NCI-H524 treated with DMSO at 0.1 percent for 48 hours (cell line): ENCODE results near the gene PBOV1.
"Not testable (repeated sequence)": the region's sequence is repeated elsewhere in the genome, so short reads cannot be mapped to it uniquely, and the experiment has no call there.

Experiments used
- DNase-seq: peaks from one replicate; lab custom pipeline; 2025; lab: John Stamatoyannopoulos, UW

Gene PBOV1

DNA sequence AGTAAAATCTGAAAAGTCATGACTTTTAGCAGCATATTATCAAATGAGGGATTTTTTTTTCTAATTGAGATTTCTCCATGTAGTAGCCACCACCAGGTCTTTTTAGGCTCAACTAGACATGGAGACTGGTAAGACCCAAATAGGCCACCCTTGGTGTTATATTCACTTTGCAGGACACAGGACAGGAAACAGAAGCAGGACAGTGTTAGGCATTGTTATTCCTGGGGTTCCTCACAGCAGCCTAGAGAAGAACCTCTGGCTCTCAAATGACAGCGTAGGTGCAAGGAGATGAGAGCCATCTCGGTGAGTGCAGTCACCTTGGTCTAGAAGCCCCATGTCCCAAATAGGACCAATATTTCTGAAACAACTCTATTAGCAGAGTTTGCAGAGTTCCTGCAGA is 19.2 kb upstream of the PBOV1 start:
- no peak for DNase-seq

DNA sequence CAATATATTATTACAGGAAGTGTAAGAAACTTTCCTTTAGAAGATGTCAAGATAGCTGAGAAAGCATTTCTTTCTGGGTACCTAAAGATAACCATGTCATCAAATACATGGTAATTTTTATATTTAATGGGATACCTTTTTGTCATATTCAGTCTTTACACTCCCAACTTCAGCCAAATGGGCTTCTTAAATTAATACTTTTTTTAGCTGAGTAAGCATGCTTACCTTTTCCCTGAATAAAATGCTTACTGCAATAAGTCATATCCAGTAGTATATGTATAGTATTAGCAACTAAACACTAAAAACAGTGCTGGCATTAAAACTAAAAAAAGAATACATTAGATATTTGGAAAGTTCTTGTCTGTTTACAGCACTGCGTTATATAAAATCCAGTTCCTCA is 17.4 kb upstream of the PBOV1 start:
- DNase-seq: no peak

DNA sequence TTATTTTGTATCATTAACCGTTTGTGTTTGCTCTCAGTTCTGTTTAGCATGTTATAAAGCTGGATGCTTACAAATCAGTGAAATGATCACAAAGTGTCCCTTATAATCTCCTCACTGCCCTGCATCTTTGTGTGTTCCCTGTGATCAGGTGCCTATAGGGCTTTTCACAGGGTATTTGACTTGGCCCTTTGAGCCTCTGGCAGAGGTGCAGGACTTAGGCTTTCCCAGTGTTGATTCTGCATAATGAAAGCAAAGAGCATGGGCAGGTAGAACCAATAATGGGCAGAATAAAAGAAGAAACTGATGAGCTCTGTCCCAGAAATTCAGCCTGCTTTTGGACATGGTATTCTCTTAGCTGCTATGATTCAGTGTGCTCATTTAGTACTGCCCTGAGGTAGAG is 16.9 kb upstream of the PBOV1 start:
- DNase-seq: no peak

DNA sequence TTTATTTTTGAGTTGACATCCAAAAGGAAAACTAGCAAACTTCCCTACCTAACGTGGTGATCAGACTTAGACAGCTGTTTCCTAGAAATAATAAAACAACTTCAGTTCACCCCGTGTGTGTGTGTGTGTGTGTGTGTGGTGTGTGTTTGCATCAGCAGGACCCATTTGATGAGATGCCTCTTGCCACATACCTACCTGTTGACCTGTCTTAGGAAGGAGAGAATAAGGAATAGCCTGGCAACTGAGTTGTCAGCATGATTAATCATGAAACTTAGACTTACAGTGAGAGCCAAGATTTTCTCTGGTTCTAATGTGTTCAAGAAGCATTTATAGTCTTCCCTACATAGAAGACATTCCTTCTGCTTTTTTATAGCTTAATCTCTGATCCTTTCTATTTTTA is 16.1 kb upstream of the PBOV1 start:
- DNase-seq: no peak

DNA sequence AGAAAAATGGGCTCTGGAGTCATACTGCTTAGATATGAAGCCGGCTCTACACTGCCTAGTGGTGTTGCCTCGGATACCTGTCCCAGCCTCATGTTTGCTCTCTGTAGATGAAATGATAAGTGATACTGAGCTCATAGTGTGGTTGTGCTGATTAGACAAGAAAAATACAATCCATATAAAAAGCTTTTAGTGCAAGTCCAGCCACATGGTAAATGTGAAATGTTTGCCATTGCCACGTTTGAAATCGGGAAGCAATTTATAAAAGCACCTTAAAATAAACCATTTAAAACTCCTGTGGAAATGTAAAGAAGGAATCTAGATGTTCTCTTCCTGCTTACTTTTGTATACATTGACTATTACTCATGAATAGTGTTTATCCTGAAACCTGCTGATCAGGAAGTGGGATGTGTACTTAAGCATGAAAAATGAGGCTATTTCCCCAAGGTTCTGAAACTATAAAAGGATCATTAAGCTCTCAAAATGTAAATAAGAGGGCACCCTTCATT is 13.1 kb upstream of the PBOV1 start:
- DNase-seq: no peak

DNA sequence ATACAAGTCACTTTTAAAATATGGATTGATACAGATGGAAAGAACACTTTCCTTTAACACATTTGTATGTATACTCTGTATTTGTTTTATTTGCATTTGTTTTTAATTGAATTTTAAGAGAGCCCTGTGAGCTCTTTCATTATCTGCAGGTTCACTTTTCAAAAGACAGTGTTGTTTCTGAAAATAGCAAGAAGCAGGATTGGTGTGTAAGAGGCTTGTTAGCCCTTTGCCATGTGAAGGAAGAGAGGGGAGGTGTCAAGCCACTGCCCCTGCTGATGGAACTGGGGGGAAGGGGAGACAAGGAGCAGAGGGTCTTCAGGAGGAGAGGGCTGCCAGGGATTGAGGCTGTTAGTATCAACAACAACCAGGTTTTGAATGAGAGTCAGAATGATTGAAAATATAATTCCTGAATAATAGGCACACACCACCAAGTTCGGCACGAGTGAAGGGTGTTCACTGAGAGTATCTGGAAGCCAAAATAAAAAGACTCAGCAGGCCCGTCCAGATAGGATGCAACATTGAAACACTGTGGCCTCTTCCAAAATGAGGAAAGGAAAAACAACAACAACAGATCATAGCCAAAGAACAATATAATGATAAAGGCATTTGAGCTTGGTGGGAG is 12.6 kb upstream of the PBOV1 start:
- DNase-seq: no peak

GRCh38 chr6:138230221-138230620 is 11.9 kb upstream of the PBOV1 start:
- no peak for DNase-seq

- DNase-seq: no peak
These were observed 11.4 kb upstream of the PBOV1 start for GRCh38 chr6:138229663-138230179.

- no peak for DNase-seq
These were observed 10.8 kb upstream of the PBOV1 start for GRCh38 chr6:138229072-138229471.

DNA sequence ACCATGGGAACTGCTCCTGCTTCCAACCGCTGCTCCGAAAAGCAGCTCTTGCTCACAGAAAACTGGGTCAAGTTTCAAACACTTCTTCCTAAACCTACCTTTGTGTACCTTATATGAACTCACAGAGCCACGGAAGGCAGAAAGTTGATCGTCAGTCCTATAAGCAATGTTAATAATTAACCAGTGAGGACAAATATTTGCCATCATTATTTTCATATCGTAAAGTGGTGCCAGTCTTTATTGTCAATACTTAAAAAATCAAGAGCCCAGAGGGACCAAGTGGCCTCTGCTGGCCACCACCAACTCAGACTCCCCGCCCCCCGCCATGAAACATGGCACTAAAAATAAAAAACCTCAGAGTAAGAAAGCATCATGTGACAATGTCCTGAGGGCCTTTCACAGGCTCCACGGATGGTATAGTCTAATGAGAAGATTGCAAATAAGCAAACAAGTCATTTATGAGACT is 9.1 kb upstream of the PBOV1 start:
- DNase-seq: no peak

DNA sequence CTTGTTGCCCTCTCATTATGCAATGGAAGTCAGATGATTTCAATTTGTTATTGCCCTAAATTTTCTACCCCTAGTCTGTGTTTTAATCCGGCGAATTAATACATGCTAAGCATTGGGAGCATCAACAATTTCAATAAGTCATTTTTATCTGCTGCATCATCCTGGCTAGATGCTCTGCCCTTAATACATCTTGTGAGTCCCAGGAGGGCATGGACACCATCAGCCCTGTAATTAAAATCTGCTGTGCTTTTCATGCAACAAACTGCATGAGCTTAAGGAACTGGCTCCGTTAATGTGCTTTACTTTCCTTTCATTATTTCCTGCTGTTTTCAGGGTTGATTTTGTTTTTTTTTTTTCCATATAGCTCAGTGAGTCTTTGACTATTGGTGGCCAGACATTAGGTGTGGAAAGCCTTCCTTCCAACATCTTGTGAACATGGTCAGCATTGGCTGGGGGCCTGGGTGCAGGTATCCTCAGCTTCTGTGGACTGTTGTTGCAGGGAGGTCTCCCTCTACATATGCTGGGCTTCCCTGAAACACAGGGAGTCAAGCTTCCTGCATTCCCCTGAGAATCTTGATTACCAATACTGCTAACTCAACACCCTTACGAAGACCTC is 8.5 kb upstream of the PBOV1 start:
- no peak for DNase-seq

GRCh38 chr6:138225953-138226352 is 7.7 kb upstream of the PBOV1 start:
- DNase-seq: no peak

- DNase-seq: no peak
These were observed 4.7 kb upstream of the PBOV1 start for GRCh38 chr6:138222901-138223546.

DNA sequence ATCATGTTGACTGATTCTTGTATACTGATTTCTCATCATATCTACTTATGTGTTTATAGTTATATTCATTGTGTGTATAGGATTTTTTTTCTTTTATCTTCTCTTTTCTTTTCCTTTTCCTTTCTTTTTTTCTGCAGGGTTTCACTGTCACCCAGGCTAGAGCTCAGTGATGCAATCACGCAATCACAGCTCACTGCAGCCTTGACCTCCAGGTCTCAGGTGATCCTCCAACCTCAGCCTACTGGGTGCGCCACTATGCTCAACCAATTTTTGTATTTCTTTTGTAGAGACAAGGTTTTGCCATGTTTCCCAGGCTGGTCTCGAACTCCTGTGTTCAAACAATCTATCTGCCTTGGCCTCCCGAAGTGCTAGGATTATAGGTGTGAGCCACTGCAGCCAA is 1.6 kb upstream of the PBOV1 start:
- no peak for DNase-seq

- no peak for DNase-seq
These were observed 1.1 kb upstream of the PBOV1 start for GRCh38 chr6:138219398-138219797.

DNA sequence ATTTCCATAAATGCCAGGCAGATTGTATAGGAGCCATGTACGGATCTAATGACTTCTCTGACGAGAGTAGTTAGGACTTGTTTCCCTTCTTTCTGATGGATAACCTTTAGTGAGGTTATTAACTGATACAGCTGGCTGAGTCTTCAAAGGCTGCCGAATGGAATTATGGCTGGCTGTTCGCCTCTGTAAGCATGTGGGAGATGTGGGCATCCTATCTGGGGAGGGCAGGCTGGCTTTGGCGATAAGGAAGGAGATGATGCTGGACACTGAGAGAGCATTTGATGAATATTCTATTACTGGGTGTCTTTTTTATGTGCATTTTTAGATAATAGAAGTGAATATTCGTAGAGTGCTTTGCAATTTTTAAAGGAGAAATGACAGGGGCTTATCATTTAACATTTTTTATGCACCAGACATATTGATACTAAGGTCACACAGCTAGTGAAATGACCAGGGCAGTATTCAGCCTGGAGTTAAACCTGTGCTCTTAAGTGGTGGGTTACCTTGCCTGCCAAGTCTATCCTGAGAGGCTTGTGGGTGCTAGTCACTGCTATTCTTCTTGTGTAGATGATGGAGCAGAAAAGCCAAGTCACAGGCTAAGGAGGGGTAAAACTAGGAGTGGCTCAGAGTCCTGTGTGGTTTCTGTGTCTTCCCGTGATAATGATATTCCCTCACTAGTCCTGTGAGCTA is 3.1 kb downstream of the PBOV1 start:
- no peak for DNase-seq

- DNase-seq: not testable (repeated sequence)
These were observed 5.8 kb downstream of the PBOV1 start for GRCh38 chr6:138212530-138212929.

DNA sequence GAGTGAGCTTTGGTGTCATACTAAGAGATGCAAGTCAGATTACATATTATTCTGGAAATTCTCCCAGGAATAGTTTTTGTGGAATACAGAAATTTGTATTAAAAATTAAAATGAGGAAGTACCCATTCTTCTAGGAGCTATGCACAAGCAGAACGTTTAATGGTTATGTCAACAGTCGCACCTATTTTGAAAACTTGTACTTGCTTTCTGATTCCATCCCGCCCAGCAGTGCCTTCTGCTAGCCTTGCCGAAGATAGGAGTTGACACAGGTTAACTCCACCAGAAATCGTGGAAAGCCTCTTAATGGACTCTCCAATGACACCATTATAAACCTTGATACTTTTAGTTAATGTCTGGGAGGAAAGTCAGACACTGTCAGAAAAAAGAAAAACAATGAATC is 6.7 kb downstream of the PBOV1 start:
- no peak for DNase-seq

- no peak for DNase-seq
These were observed 7.2 kb downstream of the PBOV1 start for GRCh38 chr6:138211048-138211581.

DNA sequence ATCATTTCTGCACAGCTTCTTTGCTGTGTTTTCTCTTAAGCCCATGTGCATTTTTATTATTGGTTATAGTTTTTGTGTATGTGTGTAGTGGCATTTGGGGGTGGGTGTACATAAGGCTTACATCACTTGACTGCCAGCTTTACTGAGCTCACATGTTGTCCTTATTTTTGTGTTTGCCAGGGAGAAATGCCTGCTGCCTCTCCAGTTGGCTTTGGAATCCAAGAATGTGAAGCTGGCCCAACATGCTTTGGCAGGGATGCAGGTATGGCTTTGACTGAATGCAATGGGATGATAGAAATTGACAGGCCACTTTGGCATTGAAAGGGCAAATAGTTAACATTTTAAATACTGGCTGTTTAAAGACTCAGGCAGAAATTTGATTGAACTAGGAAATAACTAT is 11.4 kb downstream of the PBOV1 start:
- no peak for DNase-seq

DNA sequence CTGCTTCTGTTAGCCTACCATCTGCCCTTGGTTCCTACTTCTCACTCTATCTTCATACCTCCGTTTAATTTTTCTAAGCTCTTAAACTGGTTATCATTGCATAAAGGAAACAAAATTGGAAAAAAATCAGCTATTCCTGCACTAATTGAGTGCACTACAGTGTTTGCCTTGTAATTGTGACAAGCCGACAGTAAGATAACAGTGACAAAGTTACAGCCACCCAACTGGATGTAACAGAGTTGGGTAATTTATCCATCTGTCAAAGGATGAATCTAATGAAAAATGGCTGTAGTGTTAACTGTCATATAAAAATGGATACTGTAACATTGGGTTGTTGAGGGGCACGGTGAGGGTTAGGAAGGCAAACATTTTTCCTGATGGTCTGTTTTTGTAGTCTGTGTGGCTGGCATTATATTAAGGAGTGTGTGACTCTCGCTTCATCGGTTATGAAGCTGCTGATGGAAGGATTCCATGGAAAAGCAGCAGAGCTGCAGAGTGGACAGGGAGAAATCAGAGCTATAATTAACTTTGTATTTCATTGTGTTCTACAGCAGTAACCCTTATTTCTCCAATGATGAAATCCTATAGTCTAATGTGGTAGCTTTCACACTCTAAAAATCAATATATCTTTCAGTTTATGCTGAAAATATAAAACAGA is 12.7 kb downstream of the PBOV1 start:
- DNase-seq: no peak
